Activated T-helper 1 cell treated with anti-CD3 and anti-CD28 coated beads, Interleukin-12 subunit alpha, Interleukin-12 subunit beta, Interleukin-2, Interleukin-4 antibody, amounts not matched to agents 30 ng/mL and 10 ng/mL and 1 ng/mL, durations not matched to agents 14 hours and 24 hours and 36 hours (primary cell): ENCODE measurements around the gene UST. TPM values are rescaled to one million over a fixed set of nuclear protein-coding genes. Genes with fewer than 3 reads are reported as not detected.
"Not testable (repeated sequence)": the region's sequence is repeated elsewhere in the genome, so short reads cannot be mapped to it uniquely, and the experiment has no call there.

Source experiments
- DNase-seq: peaks from one replicate; pipeline ENCODE4 v3.0.0; 2021; ENCODE audit warnings: low spot score
- H3K27ac Mint-ChIP-seq: one replicate; pipeline ENCODE4 v1.8.0; 2021; ENCODE audit warnings: mild to moderate bottlenecking, mixed read lengths
- H3K27me3 Mint-ChIP-seq: one replicate; pipeline ENCODE4 v1.8.0; 2022; ENCODE audit warnings: mild to moderate bottlenecking, moderate library complexity, mixed read lengths; ENCODE audit not compliant: insufficient read depth
- H3K36me3 Mint-ChIP-seq: one replicate; pipeline ENCODE4 v1.8.0; 2021; ENCODE audit warnings: low read depth, mixed read lengths
- H3K4me1 Mint-ChIP-seq: one replicate; pipeline ENCODE4 v1.8.0; 2021; ENCODE audit warnings: low read depth, mixed read lengths
- H3K4me3 Mint-ChIP-seq: one replicate; pipeline ENCODE4 v1.8.0; 2021; ENCODE audit warnings: mild to moderate bottlenecking, moderate library complexity, mixed read lengths
- H3K9me3 Mint-ChIP-seq: one replicate; pipeline ENCODE4 v1.8.0; 2021; ENCODE audit warnings: mixed read lengths
- intact Hi-C: fragments of 100-400 bp; cut with micrococcal nuclease; formaldehyde crosslinking; loops from one replicate; pipeline ENCODE4 v1.15.1; 2024
- total RNA-seq: library from RNA; stranded (reverse); gene quantifications from 2 replicates; pipeline ENCODE4 v1.2.3, GENCODE V29; 2022

The UST gene
- total RNA-seq, 1 donor from 2014 or later = 0.49 TPM

DNA sequence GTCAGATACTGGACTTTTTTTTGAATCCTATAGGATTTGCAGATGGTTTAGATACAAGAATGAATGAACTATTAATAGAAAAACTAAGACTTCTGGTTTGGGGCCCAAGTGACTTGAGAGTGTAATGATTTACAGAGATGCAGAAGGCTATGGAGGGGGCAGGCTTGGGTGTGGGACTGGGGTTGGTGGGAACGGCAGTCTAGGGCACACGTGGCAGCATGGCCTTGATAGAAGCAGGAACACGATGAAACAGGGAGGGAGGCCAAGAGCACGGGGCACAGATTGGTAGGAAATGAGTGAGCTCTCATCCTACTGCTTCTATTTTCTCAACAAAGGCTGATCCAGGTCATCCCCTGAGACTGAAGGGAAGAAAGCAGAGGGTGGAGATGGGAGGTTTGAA lies 3.4 kb upstream of the UST start:
- Mint-ChIP-seq H3K27me3 (peaks cover 50% of the 10 kb centered on the region), H3K27ac (no peak overlapping the region), H3K4me1 (peaks cover 16% of the 10 kb centered on the region), H3K4me3 (no peak overlapping the region), H3K36me3 (no peaks in the 10 kb centered on the region), H3K9me3 (no peaks in the 10 kb centered on the region)
- no peak for DNase-seq
- intact Hi-C loops = no loop called here

DNA sequence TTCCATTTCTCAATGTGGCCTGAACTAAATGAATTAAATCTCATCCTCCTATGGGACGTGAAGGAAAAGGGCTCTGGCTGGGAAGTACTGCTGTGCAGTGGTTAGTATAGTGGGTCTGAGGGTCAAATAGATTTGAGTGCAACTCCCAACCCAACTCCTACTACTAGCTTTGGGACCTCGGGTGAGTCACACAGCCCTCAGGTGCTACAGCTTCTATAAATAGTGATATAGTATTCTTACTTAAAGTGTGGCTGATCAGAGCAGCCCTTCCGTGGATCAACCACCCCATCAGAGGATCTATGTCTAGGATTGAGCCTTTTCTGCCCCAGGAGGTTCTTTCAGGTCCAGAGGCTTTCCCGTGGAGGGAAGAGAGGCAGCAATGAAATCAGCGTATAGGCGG lies 904 bp upstream of the UST start:
- no peaks in the 10 kb centered on the region for H3K36me3 Mint-ChIP-seq
- H3K27ac Mint-ChIP-seq = no peak overlapping the region
- peak overlapping the region; percentile 91 for H3K4me3 Mint-ChIP-seq
- no peaks in the 10 kb centered on the region for H3K9me3 Mint-ChIP-seq
- H3K4me1 Mint-ChIP-seq = peaks cover 23% of the 10 kb centered on the region
- peaks cover 72% of the 10 kb centered on the region for H3K27me3 Mint-ChIP-seq
- no peak for DNase-seq
- intact Hi-C loops = loop anchor here (1.0 to 5.0 kb wide), 4 partner anchors 12 to 202 kb away; no protein-coding TSS in a partner anchor

- intact Hi-C loops = loop anchor here (5.0 kb wide), 2 partner anchors 90 to 190 kb away; no protein-coding TSS in a partner anchor
- H3K27me3 Mint-ChIP-seq = peaks cover 77% of the 10 kb centered on the region
- H3K9me3 Mint-ChIP-seq = no peaks in the 10 kb centered on the region
- no peak for DNase-seq
- H3K4me1 Mint-ChIP-seq = peaks cover 23% of the 10 kb centered on the region
- H3K4me3 Mint-ChIP-seq = peak overlapping the region; percentile 56
- H3K27ac Mint-ChIP-seq = no peak overlapping the region
- no peaks in the 10 kb centered on the region for H3K36me3 Mint-ChIP-seq
Measured at GRCh38 chr6:148747145-148747470, 278 bp downstream of the UST start.

- Mint-ChIP-seq H3K9me3 (no peaks in the 10 kb centered on the region), H3K4me1 (peaks cover 23% of the 10 kb centered on the region), H3K4me3 (peak overlapping the region; percentile 69), H3K27ac (no peak overlapping the region), H3K27me3 (peaks cover 81% of the 10 kb centered on the region), H3K36me3 (no peaks in the 10 kb centered on the region)
- intact Hi-C loops = loop anchor here (5.0 kb wide), 2 partner anchors 90 to 190 kb away; no protein-coding TSS in a partner anchor
- DNase-seq = no peak
Measured at GRCh38 chr6:148747471-148748165, 788 bp downstream of the UST start.

DNA sequence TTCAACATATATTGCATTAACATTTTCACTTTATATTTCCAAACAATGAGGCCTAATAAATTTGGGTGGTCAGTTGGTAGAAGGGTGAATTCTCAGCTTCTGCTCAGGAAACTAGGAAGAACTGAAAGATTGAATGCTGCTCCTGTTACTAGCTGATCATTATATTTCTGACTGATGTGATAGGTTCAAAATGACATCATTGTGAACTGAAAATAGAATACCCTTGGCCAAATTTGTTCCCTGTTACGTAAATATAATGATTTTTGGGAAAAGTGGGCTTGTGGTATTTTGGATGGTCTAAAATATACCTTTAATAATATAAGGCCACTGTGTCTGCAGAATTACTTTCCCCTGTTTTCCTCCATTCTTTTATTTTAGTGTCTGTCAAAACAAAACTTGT lies 2.8 kb downstream of the UST start:
- peaks cover 23% of the 10 kb centered on the region for H3K4me1 Mint-ChIP-seq
- no peak for DNase-seq
- no peak overlapping the region for H3K4me3 Mint-ChIP-seq
- H3K27ac Mint-ChIP-seq = no peak overlapping the region
- H3K9me3 Mint-ChIP-seq = no peaks in the 10 kb centered on the region
- peaks cover 76% of the 10 kb centered on the region for H3K27me3 Mint-ChIP-seq
- no peaks in the 10 kb centered on the region for H3K36me3 Mint-ChIP-seq
- intact Hi-C loops = loop anchor here (5.0 kb wide), 2 partner anchors 88 to 192 kb away; no protein-coding TSS in a partner anchor

DNA sequence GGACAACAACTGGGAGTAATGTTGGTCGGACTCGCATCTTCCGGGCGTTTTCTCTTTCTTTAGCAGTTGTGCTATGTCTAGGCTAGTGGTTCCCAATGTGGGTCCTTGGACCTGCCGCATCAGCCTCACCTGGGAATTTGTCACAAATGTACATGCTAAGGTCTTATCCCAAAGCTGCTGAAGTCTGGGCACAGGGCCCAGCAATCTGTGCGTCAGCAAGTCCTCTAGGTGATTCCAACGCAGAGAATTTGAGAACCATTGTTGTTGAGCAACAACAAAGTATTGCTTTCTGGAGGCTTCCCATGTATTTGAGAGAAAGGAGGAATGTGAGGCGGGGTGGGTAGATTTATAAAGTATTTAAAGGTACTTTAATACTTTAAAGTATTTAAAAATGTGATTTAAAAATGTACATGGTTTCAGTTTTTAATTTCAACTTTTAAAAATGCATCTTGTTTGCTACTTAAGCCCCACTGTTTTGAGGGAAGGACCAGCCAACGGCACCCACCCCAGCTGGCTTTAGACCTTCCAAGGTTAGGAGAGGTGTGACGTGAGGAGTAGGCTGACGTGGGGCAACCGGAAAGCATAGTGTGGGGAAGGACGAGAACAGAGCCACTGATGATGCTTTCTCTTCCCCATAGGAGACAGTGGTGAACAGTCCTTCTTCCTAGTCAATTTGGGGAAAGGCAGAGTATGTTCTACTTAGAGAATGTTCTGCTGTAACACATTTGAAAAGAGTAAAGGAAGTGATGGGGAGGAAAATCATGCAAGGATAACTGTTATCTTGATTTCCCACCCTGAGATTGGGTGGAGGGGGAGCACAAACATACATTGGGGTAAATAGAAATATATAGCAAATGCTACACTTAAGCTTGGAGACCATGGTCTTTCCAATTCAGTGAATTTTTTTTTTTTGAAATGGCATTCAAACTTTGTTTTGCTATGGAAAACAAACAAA lies 4.3 kb downstream of the UST start:
- DNase-seq = no peak
- H3K27me3 Mint-ChIP-seq = peaks cover 67% of the 10 kb centered on the region
- peaks cover 19% of the 10 kb centered on the region for H3K4me1 Mint-ChIP-seq
- H3K4me3 Mint-ChIP-seq = no peak overlapping the region
- no peaks in the 10 kb centered on the region for H3K9me3 Mint-ChIP-seq
- intact Hi-C loops = no loop called here
- no peaks in the 10 kb centered on the region for H3K36me3 Mint-ChIP-seq
- H3K27ac Mint-ChIP-seq = no peak overlapping the region

DNA sequence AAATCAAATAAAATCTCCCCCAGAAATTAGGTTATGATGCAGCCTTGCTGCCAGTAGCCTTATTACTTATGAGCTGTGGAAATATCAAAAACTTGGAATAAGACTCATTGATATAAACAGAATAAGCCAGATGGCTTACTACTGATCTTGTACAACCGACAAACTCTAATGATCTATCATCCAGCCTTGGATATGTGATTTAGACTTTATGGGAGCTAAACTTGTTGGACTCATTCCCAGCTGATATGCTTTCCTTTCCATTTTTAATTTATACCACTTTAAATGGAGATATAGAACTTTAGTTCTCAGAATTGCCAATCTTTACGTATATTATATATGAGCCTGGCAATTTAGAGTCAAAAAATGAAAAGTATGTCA lies 5.0 kb downstream of the UST start:
- Mint-ChIP-seq H3K4me1 (peaks cover 12% of the 10 kb centered on the region), H3K9me3 (no peaks in the 10 kb centered on the region), H3K27ac (no peak overlapping the region), H3K27me3 (peaks cover 64% of the 10 kb centered on the region), H3K4me3 (no peak overlapping the region), H3K36me3 (no peaks in the 10 kb centered on the region)
- DNase-seq = no peak
- intact Hi-C loops = no loop called here

- peaks cover 53% of the 10 kb centered on the region for H3K27me3 Mint-ChIP-seq
- intact Hi-C loops = loop anchor here (5.0 kb wide), 1 partner anchor 77 kb away; no protein-coding TSS in a partner anchor
- not testable (repeated sequence) for H3K4me3 Mint-ChIP-seq, DNase-seq, H3K36me3 Mint-ChIP-seq, H3K27ac Mint-ChIP-seq, H3K9me3 Mint-ChIP-seq
- peaks cover 16% of the 10 kb centered on the region for H3K4me1 Mint-ChIP-seq
Measured at GRCh38 chr6:148755379-148755778, 8.5 kb downstream of the UST start.

DNA sequence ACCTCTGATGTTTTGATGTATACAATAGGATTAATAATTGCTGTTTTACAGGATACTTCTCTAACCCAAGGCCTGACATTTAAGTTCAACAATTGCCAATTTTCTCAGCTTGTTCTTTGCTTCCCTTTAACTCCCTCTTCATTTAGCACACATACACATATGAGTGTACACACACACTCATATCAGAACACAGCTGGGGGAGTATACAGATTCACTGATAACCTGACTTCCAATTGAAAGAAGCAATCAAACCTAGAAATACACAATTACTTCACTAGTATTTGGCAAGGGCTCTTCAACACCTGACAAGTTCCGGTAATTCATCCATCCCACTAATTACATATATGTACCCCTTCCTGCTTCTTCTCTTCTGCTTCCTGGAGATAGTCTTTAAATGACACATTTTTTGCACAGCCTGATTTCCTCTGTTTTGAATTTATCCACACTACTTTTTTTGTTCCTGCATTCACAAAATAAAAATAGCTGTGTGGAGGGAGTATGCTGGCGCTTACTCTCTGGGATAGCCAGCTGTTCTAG lies 11.2 kb downstream of the UST start:
- peaks cover 52% of the 10 kb centered on the region for H3K27me3 Mint-ChIP-seq
- peaks cover 30% of the 10 kb centered on the region for H3K4me1 Mint-ChIP-seq
- no peaks in the 10 kb centered on the region for H3K9me3 Mint-ChIP-seq
- no peak overlapping the region for H3K4me3 Mint-ChIP-seq
- intact Hi-C loops = loop anchor here (1.0 to 5.0 kb wide), 5 partner anchors 12 to 455 kb away; no protein-coding TSS in a partner anchor
- DNase-seq = no peak
- no peaks in the 10 kb centered on the region for H3K36me3 Mint-ChIP-seq
- no peak overlapping the region for H3K27ac Mint-ChIP-seq

DNA sequence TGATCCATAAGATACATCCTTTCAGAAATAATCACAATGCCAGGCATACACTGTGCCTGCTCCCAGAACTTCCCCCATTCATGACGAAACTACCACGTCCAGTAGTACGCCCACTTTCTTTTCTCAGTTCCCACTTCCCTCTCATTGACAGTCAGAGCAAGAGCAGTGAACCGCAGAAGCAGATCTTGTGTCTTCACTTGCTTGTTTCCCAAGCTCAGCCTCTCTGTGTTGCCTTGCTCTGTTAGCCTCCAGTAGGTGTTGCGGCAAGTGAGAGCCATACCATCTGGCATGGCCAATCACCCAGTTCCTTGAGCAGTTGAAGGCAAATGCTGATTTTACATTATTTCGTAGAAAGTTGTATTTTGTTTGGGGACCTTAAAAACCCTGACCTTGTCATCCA lies 11.7 kb downstream of the UST start:
- Mint-ChIP-seq H3K36me3 (no peaks in the 10 kb centered on the region), H3K27me3 (peaks cover 52% of the 10 kb centered on the region), H3K27ac (peak overlapping the region; percentile 24), H3K9me3 (no peaks in the 10 kb centered on the region), H3K4me1 (peaks cover 30% of the 10 kb centered on the region), H3K4me3 (no peak overlapping the region)
- DNase-seq = no peak
- intact Hi-C loops = loop anchor here (1.0 to 5.0 kb wide), 5 partner anchors 12 to 454 kb away; no protein-coding TSS in a partner anchor

GRCh38 chr6:148760258-148760534 lies 13.4 kb downstream of the UST start:
- Mint-ChIP-seq H3K27ac (no peak overlapping the region), H3K4me3 (peak overlapping the region; percentile 11), H3K27me3 (peaks cover 51% of the 10 kb centered on the region), H3K36me3 (no peaks in the 10 kb centered on the region), H3K9me3 (no peaks in the 10 kb centered on the region), H3K4me1 (peaks cover 30% of the 10 kb centered on the region)
- no peak for DNase-seq
- intact Hi-C loops = loop anchor here (1.0 to 10.0 kb wide), 3 partner anchors 555 to 1908 kb away; no protein-coding TSS in a partner anchor

- H3K27me3 Mint-ChIP-seq = peaks cover 57% of the 10 kb centered on the region
- no peak for DNase-seq
- H3K9me3 Mint-ChIP-seq = no peaks in the 10 kb centered on the region
- intact Hi-C loops = loop anchor here (1.0 to 10.0 kb wide), 3 partner anchors 556 to 1909 kb away; no protein-coding TSS in a partner anchor
- H3K27ac Mint-ChIP-seq = peak overlapping the region; percentile 54
- H3K4me3 Mint-ChIP-seq = peak overlapping the region; percentile 11
- H3K36me3 Mint-ChIP-seq = no peaks in the 10 kb centered on the region
- peaks cover 30% of the 10 kb centered on the region for H3K4me1 Mint-ChIP-seq
Measured at GRCh38 chr6:148760568-148761526, 14.0 kb downstream of the UST start.
